Measurements from ENCODE around the gene MED27. TPM values are rescaled to one million over a fixed set of nuclear protein-coding genes. Genes with fewer than 3 reads are reported as not detected.
A peak's percentile ranks its signal among the peaks of the same experiment; 100 is the strongest.

Gene MED27
- total and polyA plus RNA-seq, 2 of the 13 experiments (the other 11 are each of a cell fraction or from before 2014, with no cell fraction given): 16.9 to 19.0 TPM

- TF ChIP-seq ARID5B (CRISPR knock-in tag; IDR thresholded peaks at IDR 0.05) (peak; percentile 80), NFRKB (IDR thresholded peaks at IDR 0.05) (no peak), CBX5 (CRISPR knock-in tag; IDR thresholded peaks at IDR 0.05; ENCODE audit: borderline replicate concordance) (peak; percentile 94), ZNF790 (CRISPR knock-in tag; IDR thresholded peaks at IDR 0.05; ENCODE audit: borderline replicate concordance) (peak; percentile 99), ELF3 (CRISPR knock-in tag; IDR thresholded peaks at IDR 0.05) (peak; percentile 94), IKZF1 (IDR thresholded peaks at IDR 0.05) (no peak), BCL6 (CRISPR knock-in tag; IDR thresholded peaks at IDR 0.05) (peak; percentile 77), EEA1 (CRISPR knock-in tag; IDR thresholded peaks at IDR 0.05; ENCODE audit: borderline replicate concordance) (peak; percentile 73; the same call in 1 of the 2 replicates), ZBTB21 (CRISPR knock-in tag; IDR thresholded peaks at IDR 0.05) (peak; percentile 80; the same call in 1 of the 2 replicates), ZNF75D (CRISPR knock-in tag; IDR thresholded peaks at IDR 0.05; ENCODE audit: borderline replicate concordance) (peak; percentile 94; the same call in 1 of the 2 replicates), HOXA7 (CRISPR knock-in tag; IDR thresholded peaks at IDR 0.05) (peak; percentile 95; the same call in 1 of the 2 replicates), ZNF367 (CRISPR knock-in tag; IDR thresholded peaks at IDR 0.05; ENCODE audit: borderline replicate concordance) (peak; percentile 93; the same call in 1 of the 2 replicates), U2AF1 (optimal IDR thresholded peaks at IDR 0.05; ENCODE audit: low read depth, low read length) (no peak), CC2D1A (CRISPR knock-in tag; IDR thresholded peaks at IDR 0.05) (peak; percentile 90; the same call in 1 of the 2 replicates), ZNF441 (CRISPR knock-in tag; IDR thresholded peaks at IDR 0.05; ENCODE audit: borderline replicate concordance) (peak; percentile 97), JUNB (CRISPR knock-in tag; IDR thresholded peaks at IDR 0.05; ENCODE audit: borderline replicate concordance) (peak; percentile 76), ZNF3 (CRISPR knock-in tag; IDR thresholded peaks at IDR 0.05) (peak; percentile 80; the same call in 1 of the 2 replicates), ZBTB4 (CRISPR knock-in tag; IDR thresholded peaks at IDR 0.05; ENCODE audit: borderline replicate concordance) (no peak; the same call in 1 of the 2 replicates), ZNF546 (CRISPR knock-in tag; conservative IDR thresholded peaks at IDR 0.05) (peak; percentile 97), ZNF207 (IDR thresholded peaks at IDR 0.05; ENCODE audit: borderline replicate concordance) (no peak), ZNF292 (CRISPR knock-in tag; IDR thresholded peaks at IDR 0.05; ENCODE audit: borderline replicate concordance, low read depth) (no peak), JUND (CRISPR knock-in tag; IDR thresholded peaks at IDR 0.05) (peak; percentile 62; the same call in 1 of the 2 replicates)
Observed at GRCh38 chr9:132114102-132114707, 34.5 kb upstream of the MED27 start (continued).
